WI38 (cell line): Measurements from ENCODE around the gene TCP11L1.
A peak's percentile ranks its signal among the peaks of the same experiment; 100 is the strongest.

Source experiments
- H3K4me3 ChIP-seq: 2 replicates; pipeline ENCODE4 v1.5.1; 2011; ENCODE audit warnings: low read depth, mild to moderate bottlenecking, control low read depth, low read length
- CTCF ChIP-seq: IDR thresholded peaks from 2 replicates; pipeline ENCODE4 v1.5.1; 2012; ENCODE audit warnings: low read depth, mild to moderate bottlenecking, control low read depth, low read length

Gene TCP11L1

GRCh38 chr11:33065445-33066178, 26.2 kb downstream of the TCP11L1 start:
- TF ChIP-seq CTCF = peak; percentile 76
- no peak overlapping the region for H3K4me3 ChIP-seq

GRCh38 chr11:33067294-33067693, 27.9 kb downstream of the TCP11L1 start:
- no peak for TF ChIP-seq CTCF
- H3K4me3 ChIP-seq = no peak overlapping the region

GRCh38 chr11:33068611-33069340, 29.4 kb downstream of the TCP11L1 start:
- no peak for TF ChIP-seq CTCF
- H3K4me3 ChIP-seq = no peak overlapping the region

GRCh38 chr11:33072465-33072864, 33.1 kb downstream of the TCP11L1 start:
- no peak overlapping the region for H3K4me3 ChIP-seq
- no peak for TF ChIP-seq CTCF

GRCh38 chr11:33083918-33084317, 44.5 kb downstream of the TCP11L1 start:
- TF ChIP-seq CTCF = no peak
- H3K4me3 ChIP-seq = no peak overlapping the region

- TF ChIP-seq CTCF = no peak
- H3K4me3 ChIP-seq = no peak overlapping the region
Measured at GRCh38 chr11:33086017-33086416, 46.6 kb downstream of the TCP11L1 start.

GRCh38 chr11:33089776-33090175, 50.4 kb downstream of the TCP11L1 start:
- TF ChIP-seq CTCF = no peak
- no peak overlapping the region for H3K4me3 ChIP-seq
